SU-DHL-6 (cell line): ENCODE data around the gene HPS5.

Experiments used
- H2AFZ ChIP-seq: fragments of 200-600 bp; sonication (generic); 2 replicates; pipeline ENCODE4 v1.6.1; 2014; ENCODE audit warnings: low read depth, mild to moderate bottlenecking, moderate library complexity, mixed read lengths, antibody characterized with exemption, low read length; ENCODE audit not compliant: severe bottlenecking
- H3F3A ChIP-seq: fragments of 200-600 bp; shearing (Covaris generic); 2 replicates; pipeline ENCODE4 v1.6.0; 2016; ENCODE audit warnings: antibody characterized with exemption, mild to moderate bottlenecking; ENCODE audit not compliant: insufficient read depth
- H3K27ac ChIP-seq: fragments of 200-600 bp; sonication (generic); 2 replicates; pipeline ENCODE4 v1.5.1; 2016; ENCODE audit warnings: low read depth, mild to moderate bottlenecking, low read length, moderate library complexity, mixed read lengths
- H3K27me3 ChIP-seq: fragments of 200-600 bp; sonication (generic), shearing (Covaris generic); 2 replicates; pipeline ENCODE4 v1.6.0; 2014; ENCODE audit warnings: mild to moderate bottlenecking, low read length
- H3K36me3 ChIP-seq: fragments of 200-600 bp; sonication (generic); 2 replicates; pipeline ENCODE4 v1.6.1; 2014; ENCODE audit warnings: mild to moderate bottlenecking, low read length, mixed read lengths
- H3K4me2 ChIP-seq: fragments of 300-600, 200-600 bp; shearing (Covaris generic), sonication (generic); 2 replicates; pipeline ENCODE4 v1.6.0; 2014; ENCODE audit warnings: low read length, low read depth, mild to moderate bottlenecking; ENCODE audit not compliant: poor library complexity, severe bottlenecking
- H3K4me3 ChIP-seq: fragments of 200-600 bp; sonication (generic); 2 replicates; pipeline ENCODE4 v1.5.1; 2014; ENCODE audit warnings: antibody characterized with exemption, low read length, mild to moderate bottlenecking, mixed read lengths; ENCODE audit not compliant: insufficient read depth, poor library complexity, severe bottlenecking
- H3K79me2 ChIP-seq: fragments of 200-600 bp; sonication (generic); 2 replicates; pipeline ENCODE4 v1.6.1; 2014; ENCODE audit warnings: mild to moderate bottlenecking, low read length, moderate library complexity; ENCODE audit not compliant: insufficient read depth
- H3K9ac ChIP-seq: fragments of 200-600 bp; sonication (generic); 2 replicates; pipeline ENCODE4 v1.7.0; 2014; ENCODE audit warnings: mild to moderate bottlenecking, low read length
- H3K9me2 ChIP-seq: fragments of 200-600 bp; sonication (generic); replicated peaks from 2 replicates; pipeline ENCODE4 v1.6.1; 2014; ENCODE audit warnings: low read length; ENCODE audit not compliant: insufficient read depth
- H3K9me3 ChIP-seq: fragments of 200-600 bp; sonication (generic); 2 replicates; pipeline ENCODE4 v1.6.1; 2014; ENCODE audit warnings: low read length, mixed read lengths; ENCODE audit not compliant: insufficient read depth
- H4K20me1 ChIP-seq: fragments of 200-600 bp; sonication (generic); 2 replicates; pipeline ENCODE4 v1.6.1; 2014; ENCODE audit warnings: low read depth, mild to moderate bottlenecking, antibody characterized with exemption, low read length, moderate library complexity, mixed read lengths
- EZH2phosphoT487 ChIP-seq: fragments of 200-600 bp; sonication (generic), shearing (Covaris generic); conservative IDR thresholded peaks from 2 replicates; pipeline ENCODE4 v1.6.1; 2018; ENCODE audit warnings: mild to moderate bottlenecking, antibody characterized with exemption, low read length, moderate library complexity, mixed read lengths
- TF ChIP-seq, protein P1 (sequence below): fragments of 200-600 bp; sonication (generic); IDR thresholded peaks from one replicate; pipeline ENCODE4 v1.5.1; 2017; ENCODE audit warnings: antibody characterized with exemption, mild to moderate bottlenecking, low read length, moderate library complexity; ENCODE audit not compliant: insufficient read depth, poor library complexity, severe bottlenecking

HPS5 gene

DNA sequence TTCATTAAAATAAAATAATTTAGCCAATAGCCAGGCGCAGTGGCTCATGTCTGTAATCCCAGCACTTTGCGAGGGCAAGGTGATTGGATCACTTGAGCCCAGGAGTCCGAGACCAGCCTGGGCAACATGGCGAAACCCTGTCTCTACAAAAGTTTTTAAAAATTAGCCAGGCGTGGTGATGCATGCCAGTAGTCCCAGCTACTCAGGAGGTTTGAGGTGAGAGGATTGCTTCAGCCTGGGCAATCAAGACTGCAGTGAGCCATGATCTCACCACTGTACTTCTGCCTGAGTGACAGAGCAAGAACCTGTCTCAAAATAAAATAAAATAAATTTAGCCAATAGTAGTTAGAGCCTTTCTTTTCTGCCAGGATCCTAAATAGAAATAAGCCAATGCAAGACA is 12.2 kb downstream of the HPS5 start:
- Histone ChIP-seq H3K4me2 (no peak overlapping the region), H3K27me3 (no peaks in the 10 kb centered on the region), H3K9ac (no peak overlapping the region), H2AFZ (no peak overlapping the region), H3K79me2 (peaks cover 24% of the 10 kb centered on the region), H3K27ac (no peak overlapping the region), H3F3A (peaks cover 4% of the 10 kb centered on the region; the same call in 1 of the 2 replicates), H3K9me3 (no peaks in the 10 kb centered on the region), H3K4me3 (no peak overlapping the region), H4K20me1 (no peaks in the 10 kb centered on the region), H3K9me2 (no peaks in the 10 kb centered on the region), H3K36me3 (peaks cover 58% of the 10 kb centered on the region)
- TF ChIP-seq, protein P1, sequence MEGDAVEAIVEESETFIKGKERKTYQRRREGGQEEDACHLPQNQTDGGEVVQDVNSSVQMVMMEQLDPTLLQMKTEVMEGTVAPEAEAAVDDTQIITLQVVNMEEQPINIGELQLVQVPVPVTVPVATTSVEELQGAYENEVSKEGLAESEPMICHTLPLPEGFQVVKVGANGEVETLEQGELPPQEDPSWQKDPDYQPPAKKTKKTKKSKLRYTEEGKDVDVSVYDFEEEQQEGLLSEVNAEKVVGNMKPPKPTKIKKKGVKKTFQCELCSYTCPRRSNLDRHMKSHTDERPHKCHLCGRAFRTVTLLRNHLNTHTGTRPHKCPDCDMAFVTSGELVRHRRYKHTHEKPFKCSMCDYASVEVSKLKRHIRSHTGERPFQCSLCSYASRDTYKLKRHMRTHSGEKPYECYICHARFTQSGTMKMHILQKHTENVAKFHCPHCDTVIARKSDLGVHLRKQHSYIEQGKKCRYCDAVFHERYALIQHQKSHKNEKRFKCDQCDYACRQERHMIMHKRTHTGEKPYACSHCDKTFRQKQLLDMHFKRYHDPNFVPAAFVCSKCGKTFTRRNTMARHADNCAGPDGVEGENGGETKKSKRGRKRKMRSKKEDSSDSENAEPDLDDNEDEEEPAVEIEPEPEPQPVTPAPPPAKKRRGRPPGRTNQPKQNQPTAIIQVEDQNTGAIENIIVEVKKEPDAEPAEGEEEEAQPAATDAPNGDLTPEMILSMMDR = no peak
- TF ChIP-seq EZH2phosphoT487 = no peak

DNA sequence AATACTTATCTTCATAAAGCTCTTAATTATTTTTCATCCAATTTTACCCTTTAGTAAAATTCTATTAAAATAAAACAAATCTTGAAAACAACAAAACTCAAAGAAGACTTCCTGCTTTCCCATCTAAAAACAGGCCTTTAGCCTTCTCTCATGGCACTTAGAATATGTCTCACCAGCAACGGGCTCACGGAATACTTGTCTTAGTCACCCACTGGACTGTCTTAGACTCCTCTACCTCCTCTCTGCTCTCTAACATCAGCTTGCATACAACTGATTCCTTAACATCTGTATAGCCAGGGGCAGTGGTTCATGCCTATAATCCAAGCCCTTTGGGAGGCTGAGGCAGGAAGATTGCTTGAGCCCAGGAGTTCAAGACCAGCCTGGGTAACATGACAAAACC is 13.7 kb downstream of the HPS5 start:
- H3K9me2 ChIP-seq = no peaks in the 10 kb centered on the region
- H3K4me3 ChIP-seq = no peak overlapping the region
- H4K20me1 ChIP-seq = no peaks in the 10 kb centered on the region
- peaks cover 60% of the 10 kb centered on the region for H3K36me3 ChIP-seq
- peaks cover 4% of the 10 kb centered on the region; the same call in 1 of the 2 replicates for H3F3A ChIP-seq
- no peak overlapping the region for H3K27ac ChIP-seq
- no peaks in the 10 kb centered on the region for H3K27me3 ChIP-seq
- no peak for TF ChIP-seq EZH2phosphoT487
- TF ChIP-seq, protein P1 = no peak
- H3K9ac ChIP-seq = no peak overlapping the region
- H3K4me2 ChIP-seq = no peak overlapping the region
- H3K79me2 ChIP-seq = peaks cover 15% of the 10 kb centered on the region; the same call in 1 of the 2 replicates
- H3K9me3 ChIP-seq = no peaks in the 10 kb centered on the region
- H2AFZ ChIP-seq = no peak overlapping the region

DNA sequence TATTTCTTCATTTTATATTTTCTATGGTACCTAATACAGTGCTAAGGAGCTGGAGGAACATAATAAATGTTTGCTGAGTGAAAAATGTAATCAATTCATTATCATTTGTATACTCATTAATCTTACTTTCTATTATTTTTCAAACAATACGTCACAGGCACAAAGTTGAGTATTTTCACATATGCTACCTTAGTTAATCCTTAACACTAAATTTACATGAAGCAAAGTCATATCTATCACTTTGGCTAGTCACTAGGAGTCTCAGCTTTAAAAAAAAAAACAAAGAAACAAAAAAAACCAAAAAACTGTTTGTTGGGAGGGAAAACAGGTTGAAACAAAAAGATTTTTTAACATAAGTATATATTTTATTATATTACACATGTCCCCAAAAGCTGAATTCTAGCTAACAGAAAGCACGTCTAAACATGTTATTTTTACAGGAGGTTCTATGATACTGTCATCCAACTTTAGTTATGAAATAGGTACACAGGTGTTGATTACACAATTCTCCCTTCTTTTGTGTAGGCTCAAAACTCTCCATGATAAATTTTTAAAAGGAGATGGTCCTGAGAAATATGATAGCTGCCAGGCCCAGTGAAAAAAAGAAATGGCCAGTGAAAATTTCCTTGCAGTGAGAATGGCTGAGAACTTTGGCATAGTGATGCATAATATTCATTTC is 14.3 kb downstream of the HPS5 start:
- H4K20me1 ChIP-seq = no peaks in the 10 kb centered on the region
- peaks cover 4% of the 10 kb centered on the region; the same call in 1 of the 2 replicates for H3F3A ChIP-seq
- no peak overlapping the region for H3K4me2 ChIP-seq
- H3K9me2 ChIP-seq = no peaks in the 10 kb centered on the region
- H3K9me3 ChIP-seq = no peaks in the 10 kb centered on the region
- H3K79me2 ChIP-seq = 0 out of 2 replicates have a peak, but pooled peaks cover 9% of the 10 kb centered on the region
- H3K4me3 ChIP-seq = no peak overlapping the region
- TF ChIP-seq EZH2phosphoT487 = no peak
- TF ChIP-seq, protein P1 = no peak
- H3K27me3 ChIP-seq = no peaks in the 10 kb centered on the region
- no peak overlapping the region for H2AFZ ChIP-seq
- H3K27ac ChIP-seq = no peak overlapping the region
- H3K36me3 ChIP-seq = peaks cover 56% of the 10 kb centered on the region
- H3K9ac ChIP-seq = no peak overlapping the region
